WTC11 (cell line): ENCODE measurements around the gene FGF6.

Experiments used
- CREM ChIP-seq: sonication (generic); formaldehyde crosslinking; IDR thresholded peaks from 2 replicates; pipeline ENCODE4 v1.8.1; 2022; ENCODE audit warnings: mild to moderate bottlenecking, missing genetic modification reagents, moderate library complexity
- CTCF ChIP-seq: fragments of 200-600 bp; IDR thresholded peaks from 2 replicates; pipeline ENCODE4 v1.8.0; 2022; ENCODE audit warnings: antibody characterized with exemption
- MYBL2 ChIP-seq: sonication (generic); formaldehyde crosslinking; IDR thresholded peaks from 2 replicates; pipeline ENCODE4 v1.8.1; 2023; ENCODE audit warnings: mild to moderate bottlenecking, moderate library complexity, missing genetic modification reagents
- NFATC4 ChIP-seq: fragments of 250-450 bp; sonication (Bioruptor Pico); IDR thresholded peaks from 2 replicates; pipeline ENCODE4 v1.9.0; 2021; ENCODE audit warnings: mild to moderate bottlenecking
- SP1 ChIP-seq: sonication (generic); formaldehyde crosslinking; conservative IDR thresholded peaks from 2 replicates; pipeline ENCODE4 v1.8.1; 2022; ENCODE audit warnings: missing genetic modification reagents
- TCF7 ChIP-seq: sonication (generic); formaldehyde crosslinking; IDR thresholded peaks from 2 replicates; pipeline ENCODE4 v1.8.0; 2022; ENCODE audit warnings: mild to moderate bottlenecking, low read depth, missing genetic modification reagents, moderate library complexity
- ZNF512 ChIP-seq: sonication (generic); formaldehyde crosslinking; IDR thresholded peaks from 2 replicates; pipeline ENCODE4 v1.8.1; 2022; ENCODE audit warnings: missing genetic modification reagents, borderline replicate concordance
- TF ChIP-seq, protein P1 (sequence below): sonication (generic); formaldehyde crosslinking; IDR thresholded peaks from 2 replicates; pipeline ENCODE4 v1.8.0; 2023; ENCODE audit warnings: missing genetic modification reagents

GRCh38 chr12:4401117-4401516, 44.5 kb downstream of the FGF6 start:
- TF ChIP-seq CTCF (no peak), NFATC4 (CRISPR knock-in tag) (no peak), CREM (CRISPR knock-in tag) (no peak), ZNF512 (CRISPR knock-in tag) (no peak), SP1 (CRISPR knock-in tag) (no peak), TCF7 (CRISPR knock-in tag) (no peak), MYBL2 (CRISPR knock-in tag) (no peak)
- TF ChIP-seq, protein P1, sequence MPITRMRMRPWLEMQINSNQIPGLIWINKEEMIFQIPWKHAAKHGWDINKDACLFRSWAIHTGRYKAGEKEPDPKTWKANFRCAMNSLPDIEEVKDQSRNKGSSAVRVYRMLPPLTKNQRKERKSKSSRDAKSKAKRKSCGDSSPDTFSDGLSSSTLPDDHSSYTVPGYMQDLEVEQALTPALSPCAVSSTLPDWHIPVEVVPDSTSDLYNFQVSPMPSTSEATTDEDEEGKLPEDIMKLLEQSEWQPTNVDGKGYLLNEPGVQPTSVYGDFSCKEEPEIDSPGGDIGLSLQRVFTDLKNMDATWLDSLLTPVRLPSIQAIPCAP (CRISPR knock-in tag): no peak
